ENCODE measurements around the gene RRP1B. TPM values are rescaled to one million over a fixed set of nuclear protein-coding genes. Genes with fewer than 3 reads are reported as not detected.
A peak's percentile ranks its signal among the peaks of the same experiment; 100 is the strongest.

RRP1B gene
- total and polyA plus RNA-seq, 4 donors = 13.1 to 25.8 (median 21.7) TPM

GRCh38 chr21:43736224-43736883 lies 77.0 kb downstream of the RRP1B start:
- no peak overlapping the region for H3K4me3 ChIP-seq (ENCODE audit: low read depth, low read length)
- no peak overlapping the region for H3K27ac ChIP-seq (ENCODE audit: low read depth, low read length)
- peaks cover 54% of the 10 kb centered on the region for H3K36me3 ChIP-seq (ENCODE audit: control insufficient read depth, insufficient read depth, low read length)
- DNase-seq (ENCODE audit: low read depth in 4 of 6, low spot score in 6 of 6) = no peak
- H3K4me1 ChIP-seq (ENCODE audit: control insufficient read depth, insufficient read depth, low read length) = peaks cover 73% of the 10 kb centered on the region
- no peaks in the 10 kb centered on the region for H3K27me3 ChIP-seq (ENCODE audit: control insufficient read depth, insufficient read depth, low read length)
- no peaks in the 10 kb centered on the region for H3K9me3 ChIP-seq (ENCODE audit: control insufficient read depth, insufficient read depth, low read length)
- 94% methylated on average over 20 of the region's 25 CpGs for WGBS (ENCODE audit: insufficient coverage)

GRCh38 chr21:43737158-43737950 lies 78.0 kb downstream of the RRP1B start:
- Histone ChIP-seq H3K27me3 (ENCODE audit: control insufficient read depth, insufficient read depth, low read length) (no peaks in the 10 kb centered on the region), H3K4me3 (ENCODE audit: low read depth, low read length) (no peak overlapping the region), H3K4me1 (ENCODE audit: control insufficient read depth, insufficient read depth, low read length) (peaks cover 72% of the 10 kb centered on the region), H3K36me3 (ENCODE audit: control insufficient read depth, insufficient read depth, low read length) (peaks cover 54% of the 10 kb centered on the region), H3K27ac (ENCODE audit: low read depth, low read length) (no peak overlapping the region), H3K9me3 (ENCODE audit: control insufficient read depth, insufficient read depth, low read length) (no peaks in the 10 kb centered on the region)
- WGBS (ENCODE audit: insufficient coverage) = 93% methylated on average over 34 of the region's 35 CpGs
- DNase-seq (ENCODE audit: low read depth in 4 of 6, low spot score in 6 of 6) = no peak

- H3K4me1 ChIP-seq (ENCODE audit: control insufficient read depth, insufficient read depth, low read length) = peaks cover 50% of the 10 kb centered on the region
- no peak overlapping the region for H3K4me3 ChIP-seq (ENCODE audit: low read depth, low read length)
- peaks cover 58% of the 10 kb centered on the region for H3K36me3 ChIP-seq (ENCODE audit: control insufficient read depth, insufficient read depth, low read length)
- no peaks in the 10 kb centered on the region for H3K27me3 ChIP-seq (ENCODE audit: control insufficient read depth, insufficient read depth, low read length)
- WGBS (ENCODE audit: insufficient coverage) = 81% methylated on average over 18 of the region's 25 CpGs
- no peak for DNase-seq (ENCODE audit: low read depth in 4 of 6, low spot score in 6 of 6)
- no peak overlapping the region for H3K27ac ChIP-seq (ENCODE audit: low read depth, low read length)
- no peaks in the 10 kb centered on the region for H3K9me3 ChIP-seq (ENCODE audit: control insufficient read depth, insufficient read depth, low read length)
Measured at GRCh38 chr21:43739621-43740435, 80.5 kb downstream of the RRP1B start.

- Histone ChIP-seq H3K27ac (ENCODE audit: low read depth, low read length) (peak overlapping the region; percentile 22), H3K4me1 (ENCODE audit: control insufficient read depth, insufficient read depth, low read length) (peaks cover 42% of the 10 kb centered on the region), H3K27me3 (ENCODE audit: control insufficient read depth, insufficient read depth, low read length) (no peaks in the 10 kb centered on the region), H3K36me3 (ENCODE audit: control insufficient read depth, insufficient read depth, low read length) (peaks cover 56% of the 10 kb centered on the region), H3K9me3 (ENCODE audit: control insufficient read depth, insufficient read depth, low read length) (no peaks in the 10 kb centered on the region), H3K4me3 (ENCODE audit: low read depth, low read length) (no peak overlapping the region)
- WGBS (ENCODE audit: insufficient coverage) = 52% methylated on average over 19 of the region's 25 CpGs
- peak in 2 of 6 donors; percentile 76 to 81 for DNase-seq (ENCODE audit: low read depth in 4 of 6, low spot score in 6 of 6)
Measured at GRCh38 chr21:43740497-43741156, 81.3 kb downstream of the RRP1B start.

GRCh38 chr21:43741423-43742096 lies 82.2 kb downstream of the RRP1B start:
- Histone ChIP-seq H3K9me3 (ENCODE audit: control insufficient read depth, insufficient read depth, low read length) (no peaks in the 10 kb centered on the region), H3K4me3 (ENCODE audit: low read depth, low read length) (no peak overlapping the region), H3K27me3 (ENCODE audit: control insufficient read depth, insufficient read depth, low read length) (no peaks in the 10 kb centered on the region), H3K4me1 (ENCODE audit: control insufficient read depth, insufficient read depth, low read length) (peaks cover 33% of the 10 kb centered on the region), H3K36me3 (ENCODE audit: control insufficient read depth, insufficient read depth, low read length) (peaks cover 55% of the 10 kb centered on the region), H3K27ac (ENCODE audit: low read depth, low read length) (peak overlapping the region; percentile 25)
- peak in 2 of 6 donors; percentile 35 to 42 for DNase-seq (ENCODE audit: low read depth in 4 of 6, low spot score in 6 of 6)
- WGBS (ENCODE audit: insufficient coverage) = 69% methylated on average over 18 of the region's 28 CpGs

- no peaks in the 10 kb centered on the region for H3K27me3 ChIP-seq (ENCODE audit: control insufficient read depth, insufficient read depth, low read length)
- H3K27ac ChIP-seq (ENCODE audit: low read depth, low read length) = no peak overlapping the region
- no peak overlapping the region for H3K4me3 ChIP-seq (ENCODE audit: low read depth, low read length)
- H3K4me1 ChIP-seq (ENCODE audit: control insufficient read depth, insufficient read depth, low read length) = peaks cover 18% of the 10 kb centered on the region
- H3K36me3 ChIP-seq (ENCODE audit: control insufficient read depth, insufficient read depth, low read length) = peaks cover 65% of the 10 kb centered on the region
- H3K9me3 ChIP-seq (ENCODE audit: control insufficient read depth, insufficient read depth, low read length) = no peaks in the 10 kb centered on the region
- no peak for DNase-seq (ENCODE audit: low read depth in 4 of 6, low spot score in 6 of 6)
- WGBS (ENCODE audit: insufficient coverage) = 93% methylated on average over 8 of the region's 8 CpGs
Measured at GRCh38 chr21:43743947-43744346, 84.6 kb downstream of the RRP1B start.

GRCh38 chr21:43744725-43745124 lies 85.4 kb downstream of the RRP1B start:
- Histone ChIP-seq H3K27me3 (ENCODE audit: control insufficient read depth, insufficient read depth, low read length) (no peaks in the 10 kb centered on the region), H3K27ac (ENCODE audit: low read depth, low read length) (no peak overlapping the region), H3K9me3 (ENCODE audit: control insufficient read depth, insufficient read depth, low read length) (no peaks in the 10 kb centered on the region), H3K36me3 (ENCODE audit: control insufficient read depth, insufficient read depth, low read length) (peaks cover 72% of the 10 kb centered on the region), H3K4me3 (ENCODE audit: low read depth, low read length) (no peak overlapping the region), H3K4me1 (ENCODE audit: control insufficient read depth, insufficient read depth, low read length) (peaks cover 18% of the 10 kb centered on the region)
- DNase-seq (ENCODE audit: low read depth in 4 of 6, low spot score in 6 of 6) = no peak
- 98% methylated on average over 18 of the region's 18 CpGs for WGBS (ENCODE audit: insufficient coverage)

Data from spinal cord (tissue), 10 donors.